COR-L47 (cell line): Measurements from ENCODE around the gene MLLT10.

ENCODE experiments used
- DNase-seq: peaks from one replicate; lab custom pipeline; 2025; lab: John Stamatoyannopoulos, UW

MLLT10 gene

DNA sequence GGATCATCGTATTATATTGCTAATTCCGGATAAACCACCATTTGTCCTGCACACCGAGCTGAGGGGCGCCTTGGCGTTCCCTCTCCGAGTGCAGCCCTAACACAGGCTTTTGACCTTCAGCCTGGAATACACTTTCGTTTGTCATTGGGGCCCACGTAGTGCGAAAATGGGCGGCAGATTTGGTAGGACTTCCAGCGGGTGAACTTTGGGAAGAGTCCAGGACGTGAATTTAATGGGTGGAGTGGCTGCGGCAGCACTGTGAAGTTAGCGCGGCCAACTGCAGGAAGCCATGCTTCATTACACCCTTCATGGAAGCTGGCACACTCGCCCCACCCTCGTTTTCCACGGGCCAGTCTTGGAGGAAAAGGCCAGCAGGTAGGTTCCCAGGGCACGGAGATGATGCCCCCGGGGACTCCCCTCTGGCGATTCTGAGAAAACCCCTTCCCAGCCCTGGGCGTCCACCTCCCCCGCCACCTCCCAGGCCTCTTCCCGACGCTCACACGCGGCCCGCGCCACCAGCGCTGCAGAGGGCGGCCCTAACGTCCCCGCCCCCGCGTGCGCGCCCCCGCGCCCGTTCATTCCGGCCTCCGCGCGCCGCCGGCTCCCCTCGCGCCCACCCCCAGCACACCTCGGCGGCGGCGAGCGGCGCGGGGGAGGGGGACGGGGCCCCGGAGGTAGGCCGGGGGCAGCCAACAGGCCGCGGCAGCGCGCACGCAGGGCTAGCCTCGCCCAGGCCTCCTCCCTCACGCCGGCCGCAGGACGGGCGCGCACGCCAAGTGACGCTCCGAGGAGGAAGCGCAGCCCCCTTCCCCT, at the start of gene MLLT10:
MLLT10 (plus strand) TSS at position 766 of the 813 bp plus-strand sequence. CDS start 413 bp downstream, outside the sequence.
- DNase-seq = peak; percentile 84

DNA sequence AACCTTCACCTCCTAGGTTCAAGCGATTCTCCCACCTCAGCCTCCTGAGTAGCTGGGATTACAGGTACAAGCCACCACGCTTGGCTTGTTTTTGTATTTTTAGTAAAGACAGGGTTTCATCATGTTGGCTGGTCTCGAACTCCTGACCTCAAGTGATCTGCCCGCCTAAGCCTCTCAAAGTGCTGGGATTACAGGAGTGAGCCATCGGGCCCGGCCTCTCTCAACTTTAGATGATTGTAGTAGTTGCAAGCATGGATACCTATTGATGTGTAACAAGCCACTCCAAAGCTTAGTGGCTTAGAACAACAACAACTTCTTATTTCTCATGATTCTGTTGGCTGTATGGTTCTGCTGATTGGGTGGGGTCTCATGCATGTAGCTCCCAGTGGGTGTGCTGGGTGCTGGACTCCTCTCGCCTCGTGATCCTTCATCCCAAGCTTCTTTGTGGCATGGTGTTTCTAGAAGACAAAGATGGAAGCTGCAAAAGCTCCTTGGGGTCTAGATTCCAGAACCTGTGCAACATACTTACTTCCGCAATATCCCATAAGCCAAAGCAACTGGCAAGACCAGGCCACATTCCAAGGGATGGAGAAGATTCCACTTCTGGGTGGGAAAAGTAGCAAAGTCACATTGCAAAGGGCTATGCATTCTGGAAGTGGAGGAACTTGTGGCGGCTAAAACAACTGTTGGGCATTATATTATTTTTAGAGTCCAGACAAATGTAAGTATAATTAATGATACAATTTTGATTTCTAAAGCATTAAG, 46.4 kb upstream of the MLLT10 start:
- DNase-seq = no peak

DNA sequence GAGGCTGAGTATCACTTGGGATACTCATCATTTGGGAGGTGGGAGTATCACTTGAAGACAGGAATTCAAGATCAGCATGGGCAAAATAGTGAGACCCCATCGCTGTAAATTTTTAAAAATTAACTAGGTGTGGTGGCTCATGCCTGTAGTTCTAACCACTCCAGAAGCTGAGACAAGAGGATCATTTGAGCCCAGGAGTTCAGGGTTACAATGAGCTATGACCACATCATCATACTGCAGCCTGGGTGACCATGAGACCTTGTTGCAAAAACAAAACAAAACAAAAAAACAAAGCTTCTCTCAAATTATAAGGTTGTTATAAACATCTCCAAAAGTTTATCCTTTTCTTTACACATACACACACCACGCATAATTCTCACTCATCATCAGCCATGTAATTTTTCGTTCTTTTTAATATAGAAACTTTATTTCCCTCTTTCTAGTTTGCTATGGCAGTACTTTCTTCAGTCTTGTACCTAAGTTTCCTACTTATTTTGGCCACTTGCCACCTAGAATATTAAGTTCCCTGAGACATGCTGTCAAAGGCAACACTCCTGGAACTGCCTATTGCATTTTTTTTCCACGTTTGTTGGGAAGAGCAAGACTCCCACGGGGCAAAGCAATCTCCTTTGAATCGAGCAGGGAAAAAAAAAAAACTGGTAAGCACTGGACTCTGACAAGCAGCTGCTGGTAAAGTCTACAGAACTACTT, 45.6 kb upstream of the MLLT10 start:
- DNase-seq = no peak

DNA sequence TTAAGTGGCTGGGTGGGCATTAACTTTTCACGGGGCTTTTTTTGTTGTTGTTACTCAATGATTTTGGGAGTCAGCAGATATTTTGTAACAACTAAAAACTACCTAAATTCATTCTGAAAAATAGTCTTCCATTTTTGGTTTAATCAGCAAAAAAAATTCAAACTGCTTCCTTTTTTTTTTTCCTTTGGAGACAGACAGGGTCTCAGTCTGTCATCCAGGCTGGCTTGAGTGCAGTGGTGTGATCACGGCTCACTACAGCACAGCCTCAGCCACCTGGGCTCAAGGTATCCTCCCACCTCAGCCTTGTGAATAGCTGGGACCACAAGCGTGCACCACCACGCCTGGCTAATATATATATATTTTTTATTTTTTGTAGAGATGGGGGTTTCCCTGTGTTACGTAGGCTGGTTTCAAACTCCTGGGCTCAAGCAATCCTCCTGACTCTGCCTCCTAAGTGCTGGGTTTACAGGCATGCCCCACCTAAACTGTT, 45.0 kb upstream of the MLLT10 start:
- no peak for DNase-seq

GRCh38 chr10:21490028-21490710, 43.9 kb upstream of the MLLT10 start:
- no peak for DNase-seq

DNA sequence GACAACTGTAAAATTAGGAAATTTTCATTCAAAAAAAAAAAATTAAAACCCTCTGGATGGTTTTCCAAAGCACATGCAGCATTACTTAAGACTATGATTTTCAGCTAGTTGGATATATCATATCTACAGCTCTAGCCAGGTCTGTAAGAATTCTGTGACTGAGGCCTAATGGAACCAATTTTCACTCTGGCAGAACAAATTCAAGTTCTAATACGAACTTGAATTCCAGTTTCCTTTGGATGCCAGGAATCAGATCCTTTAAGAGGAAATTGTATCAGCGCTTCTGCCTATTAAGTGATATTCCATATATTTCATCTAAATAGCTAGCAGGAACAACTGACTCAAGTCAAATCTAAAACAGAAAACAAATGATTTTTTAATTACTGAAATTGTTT, 43.3 kb upstream of the MLLT10 start:
- no peak for DNase-seq

- DNase-seq = no peak
These were observed 41.6 kb upstream of the MLLT10 start for GRCh38 chr10:21492421-21492820.

- DNase-seq = no peak
These were observed 40.2 kb upstream of the MLLT10 start for GRCh38 chr10:21493784-21494183.

DNA sequence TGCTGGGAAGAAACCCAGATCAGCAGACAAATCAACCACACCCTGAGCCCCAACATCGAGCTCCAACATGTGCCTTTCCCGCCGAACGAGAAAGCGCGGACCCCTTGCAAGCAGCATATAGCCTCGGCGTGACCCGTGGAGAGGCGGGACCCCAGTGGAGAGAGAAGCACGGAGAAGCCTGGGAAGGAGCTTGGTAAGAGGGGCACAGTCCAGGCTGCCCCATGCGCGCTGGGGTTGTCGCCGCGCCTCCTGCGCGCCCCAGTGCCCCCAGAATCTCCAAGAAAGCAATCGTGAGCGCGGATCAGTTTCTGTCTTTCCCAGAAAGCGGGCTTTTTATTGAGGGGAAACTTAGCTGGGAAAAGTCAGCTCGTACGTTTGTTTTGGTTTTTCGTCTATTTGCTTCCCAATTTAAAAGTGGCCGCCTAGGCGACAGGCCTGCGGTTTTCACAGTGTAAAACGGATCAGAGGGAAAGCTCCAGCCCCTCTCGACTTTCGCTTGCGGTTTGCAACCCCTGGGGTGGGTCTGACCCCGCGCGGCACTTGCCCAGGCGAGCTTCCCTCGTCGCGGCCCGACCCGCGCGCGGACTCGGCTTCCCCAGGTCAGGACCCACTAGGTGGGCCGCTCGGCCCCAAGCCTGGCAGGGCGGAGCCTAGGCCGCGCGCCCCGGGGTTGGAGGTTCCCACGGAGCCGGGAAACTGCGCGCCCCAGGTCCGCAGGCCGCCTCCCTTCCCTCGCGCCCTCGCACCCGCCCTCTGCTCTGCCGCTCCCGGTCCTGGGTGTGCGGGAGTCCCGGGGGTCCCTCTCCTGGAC, 39.6 kb upstream of the MLLT10 start:
- no peak for DNase-seq

DNA sequence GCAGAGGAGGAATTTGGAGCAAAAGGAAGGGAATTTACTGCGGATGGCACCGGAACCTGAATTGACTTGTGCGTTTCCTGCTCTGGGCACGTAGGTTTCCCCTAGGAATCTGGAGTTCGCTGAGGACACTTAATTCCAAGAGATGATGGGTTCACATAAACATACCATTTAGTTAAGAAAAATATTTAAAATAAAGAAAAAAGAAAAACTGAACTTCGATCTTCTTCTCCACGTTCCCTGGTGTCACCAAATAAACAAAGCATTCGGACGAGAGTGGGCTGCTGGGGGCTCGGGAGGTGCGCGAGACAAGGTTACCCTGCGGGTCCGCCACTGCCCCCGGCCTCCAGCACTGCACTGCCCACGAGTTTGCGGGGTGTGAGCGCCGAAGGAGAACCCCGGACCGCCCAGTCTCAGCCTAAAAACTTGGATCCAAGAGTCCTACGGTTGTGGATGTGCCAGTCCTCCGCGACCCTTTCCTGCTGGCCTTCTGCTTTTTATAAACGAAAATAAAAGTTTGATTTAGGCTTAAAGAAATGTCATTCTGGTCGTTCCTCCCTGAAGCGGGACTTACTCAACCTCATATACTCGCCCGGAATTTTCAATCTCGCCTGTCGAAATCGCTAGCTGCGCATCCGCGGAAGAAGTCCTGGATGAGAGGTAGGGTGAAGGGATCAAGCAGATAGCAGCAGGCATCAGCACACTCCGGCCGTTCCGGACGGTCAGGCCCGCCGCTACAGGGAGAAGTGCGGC, 38.9 kb upstream of the MLLT10 start:
- DNase-seq = no peak

DNA sequence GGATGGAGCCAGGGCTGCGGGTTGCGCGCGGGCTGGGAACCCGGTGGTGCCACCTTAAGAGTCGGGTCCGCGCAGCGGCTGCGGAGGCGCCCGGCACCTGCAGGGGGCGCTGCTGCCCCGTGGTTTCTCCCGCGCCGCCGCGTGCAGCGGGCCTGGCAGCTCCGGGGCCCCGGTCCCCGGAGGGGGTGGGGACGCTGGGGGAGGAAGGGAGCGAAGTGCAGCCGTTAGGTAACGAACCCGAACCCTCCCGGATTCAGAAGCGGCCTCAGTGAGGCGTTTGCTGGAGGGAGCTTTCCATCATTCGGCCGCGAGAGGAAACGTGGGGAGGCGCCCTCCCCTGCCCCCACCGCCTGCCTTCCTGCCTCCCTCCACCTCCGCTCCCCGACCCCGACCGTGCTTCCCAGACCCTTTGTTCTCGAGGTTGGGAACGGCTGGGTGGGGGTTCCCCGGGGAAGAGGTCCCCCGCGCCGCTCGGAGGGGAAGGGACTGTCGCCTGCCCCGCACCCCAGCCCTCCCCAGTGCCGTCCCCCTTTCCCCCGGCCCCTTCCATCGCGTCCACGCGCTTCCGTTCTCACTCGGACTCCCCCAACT, 38.2 kb upstream of the MLLT10 start:
- DNase-seq = peak; percentile 57

DNA sequence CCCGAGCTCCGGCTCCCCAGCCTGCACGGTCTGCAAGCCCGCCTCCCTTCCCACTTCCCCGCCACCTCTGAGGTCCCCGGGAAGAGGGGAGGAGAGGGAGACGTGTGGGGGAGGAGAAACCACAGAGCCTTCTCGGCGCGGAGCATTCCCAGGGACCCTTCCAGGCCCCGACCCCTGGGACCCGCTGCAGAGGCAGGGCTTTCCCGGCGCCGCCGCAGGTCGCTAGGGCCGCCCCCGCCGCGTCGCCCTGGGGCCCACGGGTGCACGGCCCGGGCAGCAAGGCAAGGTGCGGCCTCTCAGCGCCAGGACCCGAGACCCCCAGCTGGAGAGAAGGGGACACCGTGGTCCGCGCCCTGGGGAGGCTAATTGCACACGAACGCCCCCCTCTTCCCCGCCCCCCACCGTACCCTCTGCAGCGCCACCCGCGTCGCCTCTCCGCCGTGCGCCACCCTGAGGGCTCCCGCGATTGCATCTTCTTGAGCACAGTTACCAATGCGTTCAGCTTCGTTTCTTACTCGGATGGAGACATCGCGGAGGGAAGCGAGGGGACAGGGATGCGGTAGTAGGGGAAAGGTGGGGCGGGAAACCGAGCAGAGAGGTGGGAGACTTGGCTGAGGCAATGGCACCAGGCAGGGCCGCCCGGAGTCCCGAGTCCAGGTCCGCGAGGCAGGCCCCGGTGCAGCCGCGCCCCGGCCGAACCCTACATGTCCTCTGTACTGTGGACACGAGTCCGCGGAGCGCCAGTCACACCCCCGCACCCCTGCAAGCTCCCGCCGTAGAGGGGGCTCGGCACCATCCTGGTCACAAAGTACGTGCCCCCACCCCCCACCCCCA, 37.5 kb upstream of the MLLT10 start:
- peak; percentile 39 for DNase-seq

- DNase-seq = peak; percentile 81
These were observed 36.7 kb upstream of the MLLT10 start for GRCh38 chr10:21497177-21497807.

- DNase-seq = no peak
These were observed 35.7 kb upstream of the MLLT10 start for GRCh38 chr10:21498377-21498776.

DNA sequence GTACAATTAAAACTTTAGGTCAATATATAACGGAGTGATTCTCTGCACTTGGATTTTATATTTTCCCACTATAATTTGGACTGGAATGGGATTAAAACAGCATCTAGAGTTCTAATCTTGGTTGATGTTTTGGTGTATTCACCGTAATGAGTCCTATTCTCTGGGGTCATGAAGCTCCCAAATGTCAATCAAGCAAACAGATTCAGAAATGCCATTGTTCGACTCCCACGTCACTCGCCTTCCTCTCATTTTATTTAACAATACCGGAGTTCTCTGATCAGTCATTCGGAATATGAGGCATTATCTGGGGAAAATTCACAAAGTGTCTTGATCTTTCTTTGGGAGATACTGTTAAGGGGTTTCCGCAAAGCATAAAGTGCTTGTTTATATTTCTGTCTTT, 35.0 kb upstream of the MLLT10 start:
- no peak for DNase-seq

DNA sequence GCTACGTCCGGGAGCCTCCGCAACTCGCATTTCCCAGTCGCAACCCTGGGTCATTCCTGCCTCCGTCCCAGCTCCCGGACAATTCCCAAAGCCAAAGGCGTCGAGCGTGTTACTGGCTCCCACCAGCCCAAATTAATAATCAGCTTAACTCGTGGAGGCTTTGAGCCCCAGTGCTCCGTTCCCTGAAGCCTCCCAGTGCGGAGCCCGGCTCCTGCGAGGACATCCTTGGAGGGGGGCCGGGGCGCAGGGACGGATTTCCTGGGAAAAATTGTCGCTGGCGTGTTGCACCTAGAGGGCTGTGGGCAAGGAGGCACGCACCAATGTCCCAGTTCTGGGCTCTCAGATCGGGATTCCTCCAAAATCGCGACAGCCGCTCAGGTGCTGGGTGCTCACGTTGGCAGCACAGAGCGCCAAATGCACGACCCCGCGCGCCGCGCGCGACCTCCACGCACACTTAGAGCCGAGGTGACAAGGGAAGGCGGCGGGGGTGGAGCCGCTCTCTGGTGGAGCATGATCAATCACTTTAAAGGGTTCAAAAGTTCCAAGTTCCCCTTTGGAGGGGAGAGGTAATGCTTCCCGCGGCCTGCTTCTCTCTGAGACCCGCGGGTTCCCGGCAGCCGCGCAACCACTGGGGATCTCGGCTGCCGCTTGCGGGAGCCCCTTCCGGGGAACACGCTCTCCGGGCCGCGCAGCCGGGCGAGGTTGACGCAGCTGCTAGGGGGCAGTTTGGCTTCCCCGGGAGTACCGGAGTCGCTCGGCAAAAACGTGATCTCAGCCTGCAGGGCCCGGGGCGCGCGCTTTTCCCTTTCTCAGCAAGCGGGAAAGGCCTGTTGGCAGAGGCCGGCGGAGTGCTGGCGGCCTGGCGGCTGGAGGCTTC, 34.1 kb upstream of the MLLT10 start:
- no peak for DNase-seq

- no peak for DNase-seq
These were observed 33.5 kb upstream of the MLLT10 start for GRCh38 chr10:21500578-21500910.

DNA sequence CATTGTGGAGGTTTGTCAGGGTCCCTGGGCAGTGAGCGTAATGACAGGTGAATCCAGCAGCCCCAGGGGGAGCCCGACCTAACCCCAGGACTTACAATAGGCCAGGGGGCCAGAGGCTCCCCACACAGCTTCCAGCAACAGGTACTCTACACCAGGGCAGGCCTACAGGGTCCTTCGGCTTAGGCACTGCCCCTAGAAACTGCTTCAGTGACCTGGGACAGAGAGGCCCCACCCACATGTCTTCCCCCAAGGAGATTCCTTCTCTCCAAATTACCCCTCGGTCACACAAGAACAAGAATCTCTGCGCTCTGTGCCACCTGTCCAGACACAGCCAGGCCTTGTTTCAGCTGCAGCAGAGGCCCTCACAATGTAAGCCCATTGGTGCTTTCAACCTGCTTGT, 32.9 kb upstream of the MLLT10 start:
- no peak for DNase-seq
